GM12873 (cell line): Measurements from ENCODE around the gene DSCAML1.

Experiments
- CTCF ChIP-seq: IDR thresholded peaks from 2 replicates; pipeline ENCODE4 v1.5.1; 2012; ENCODE audit warnings: low read depth, mild to moderate bottlenecking, moderate library complexity, low read length, control low read depth; ENCODE audit not compliant: insufficient read depth; ENCODE audit errors: missing control alignments

Gene DSCAML1

GRCh38 chr11:117481885-117482284, 315.1 kb downstream of the DSCAML1 start:
- TF ChIP-seq CTCF = no peak

GRCh38 chr11:117481036-117481435, 316.0 kb downstream of the DSCAML1 start:
- TF ChIP-seq CTCF = no peak

- TF ChIP-seq CTCF = no peak
These were observed 316.8 kb downstream of the DSCAML1 start for GRCh38 chr11:117480221-117480620.

GRCh38 chr11:117479372-117479771, 317.6 kb downstream of the DSCAML1 start:
- peak; percentile 60 for TF ChIP-seq CTCF

- no peak for TF ChIP-seq CTCF
These were observed 318.1 kb downstream of the DSCAML1 start for GRCh38 chr11:117478926-117479325.

- TF ChIP-seq CTCF = no peak
These were observed 318.7 kb downstream of the DSCAML1 start for GRCh38 chr11:117478126-117478860.

- TF ChIP-seq CTCF = no peak
These were observed 319.3 kb downstream of the DSCAML1 start for GRCh38 chr11:117477721-117478120.
